ENCODE results near the gene CTSW. TPM values are rescaled to one million over a fixed set of nuclear protein-coding genes. Genes with fewer than 3 reads are reported as not detected.

CTSW gene
- total and polyA plus RNA-seq, 7 donors = 0.08 to 0.91 (median 0.36) TPM

GRCh38 chr11:65883058-65883761, 3.6 kb downstream of the CTSW start:
- 91 to 97% (median 92%) methylated on average over 12 to 13 of the region's 13 CpGs for WGBS, 3 donors
- ATAC-seq = no peak
- H3K36me3 ChIP-seq (ENCODE audit: insufficient read depth in 1 of 2, low read depth in 1 of 2) = peaks cover 9 to 49% of the 10 kb centered on the region in 2 donors

GRCh38 chr11:65883786-65884715, 4.4 kb downstream of the CTSW start:
- peaks cover 9 to 49% of the 10 kb centered on the region in 2 donors for H3K36me3 ChIP-seq (ENCODE audit: insufficient read depth in 1 of 2, low read depth in 1 of 2)
- peaks cover 9% of the 10 kb centered on the region for H3K4me1 ChIP-seq
- no peak for TF ChIP-seq CTCF (IDR thresholded peaks at IDR 0.05)
- no peak for ATAC-seq
- no peak overlapping the region for H3K4me3 ChIP-seq
- no peaks in the 10 kb centered on the region for H3K27me3 ChIP-seq (ENCODE audit: insufficient read depth in 3 of 3, low read length in 2 of 3)
- intact Hi-C loops (cut with DNase I) = loop anchor here in 1 of 2 donors (1.0 kb wide), 1 partner anchor 104 kb away; no protein-coding TSS in a partner anchor
- H3K9me3 ChIP-seq = no peaks in the 10 kb centered on the region
- WGBS, 3 donors = 79 to 82% (median 80%) methylated on average over 28 of the region's 28 CpGs
- DNase-seq = no peak
- H3K27ac ChIP-seq = no peak overlapping the region

More at GRCh38 chr11:65883058-65883761, 3.6 kb downstream of the CTSW start:
- no peak overlapping the region for H3K4me3 ChIP-seq
- peaks cover 8% of the 10 kb centered on the region for H3K4me1 ChIP-seq
- H3K27ac ChIP-seq = no peak overlapping the region
- intact Hi-C loops (cut with DNase I) = no loop called here
- TF ChIP-seq CTCF (IDR thresholded peaks at IDR 0.05) = no peak
- H3K9me3 ChIP-seq = no peaks in the 10 kb centered on the region
- H3K27me3 ChIP-seq (ENCODE audit: insufficient read depth in 3 of 3, low read length in 2 of 3) = no peaks in the 10 kb centered on the region
- no peak for DNase-seq

GRCh38 chr11:65884716-65885092, 5.1 kb downstream of the CTSW start:
- H3K27ac ChIP-seq = no peak overlapping the region
- no peaks in the 10 kb centered on the region for H3K9me3 ChIP-seq
- TF ChIP-seq CTCF (IDR thresholded peaks at IDR 0.05) = peak; percentile 99
- DNase-seq (peak; percentile 80 to 87), ATAC-seq (peak; percentile 37 to 52 (median 44))
- no peaks in the 10 kb centered on the region for H3K27me3 ChIP-seq (ENCODE audit: insufficient read depth in 3 of 3, low read length in 2 of 3)
- H3K36me3 ChIP-seq (ENCODE audit: insufficient read depth in 1 of 2, low read depth in 1 of 2) = peaks cover 9 to 49% of the 10 kb centered on the region in 2 donors
- 19 to 32% (median 22%) methylated on average over 8 to 9 of the region's 9 CpGs for WGBS, 3 donors
- H3K4me3 ChIP-seq = no peak overlapping the region
- intact Hi-C loops (cut with DNase I) = loop anchor here (1.0 to 5.0 kb wide), 2 partner anchors 78 to 104 kb away; partner anchors contain the start of gene SART1 (in 2 of the 2)
- peaks cover 15% of the 10 kb centered on the region for H3K4me1 ChIP-seq

GRCh38 chr11:65885231-65885630, 5.6 kb downstream of the CTSW start:
- Histone ChIP-seq H3K36me3 (ENCODE audit: insufficient read depth in 1 of 2, low read depth in 1 of 2) (peaks cover 9 to 49% of the 10 kb centered on the region in 2 donors), H3K4me1 (peaks cover 19% of the 10 kb centered on the region), H3K4me3 (no peak overlapping the region), H3K27ac (no peak overlapping the region), H3K9me3 (no peaks in the 10 kb centered on the region), H3K27me3 (ENCODE audit: insufficient read depth in 3 of 3, low read length in 2 of 3) (no peaks in the 10 kb centered on the region)
- ATAC-seq (no peak), DNase-seq (no peak)
- intact Hi-C loops (cut with DNase I) = loop anchor here (5.0 kb wide), 1 partner anchor 77 kb away; the partner anchor contains the start of gene SART1 (in 2 of the 2)
- 89 to 94% (median 91%) methylated on average over 7 of the region's 7 CpGs for WGBS, 3 donors
- no peak for TF ChIP-seq CTCF (IDR thresholded peaks at IDR 0.05)
